Measurements from ENCODE around the gene JARID2.

JARID2 gene

DNA sequence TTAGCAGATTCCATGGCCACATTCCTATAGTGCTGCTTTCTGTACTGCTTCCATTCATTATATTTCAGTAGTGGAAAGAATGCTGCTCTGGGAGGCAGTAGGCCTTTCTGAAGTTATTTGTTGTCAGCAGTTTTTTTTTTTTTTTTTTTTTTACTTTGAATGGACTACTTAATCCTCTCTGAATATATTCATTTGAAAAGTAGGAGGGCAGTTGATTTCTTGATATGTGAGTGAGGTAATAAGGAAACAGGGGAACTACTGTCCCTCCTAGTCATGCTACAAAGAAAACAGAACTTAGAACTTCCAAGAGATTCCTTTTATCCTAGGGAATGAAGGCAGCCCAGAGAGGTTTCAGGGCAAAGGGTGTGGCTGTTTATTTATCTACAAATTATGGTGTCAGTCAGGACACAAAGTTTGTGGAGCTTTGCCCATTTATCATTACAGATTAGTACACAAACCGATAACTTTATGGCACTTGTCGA is 155.9 kb downstream of the JARID2 start:
- TF ChIP-seq EZH2 (optimal IDR thresholded peaks at IDR 0.05; ENCODE audit: low read depth, low read length) = no peak
- TF ChIP-seq EZH2phosphoT487 (IDR thresholded peaks at IDR 0.05; ENCODE audit: low read length) = no peak
- TF ChIP-seq, protein P1, sequence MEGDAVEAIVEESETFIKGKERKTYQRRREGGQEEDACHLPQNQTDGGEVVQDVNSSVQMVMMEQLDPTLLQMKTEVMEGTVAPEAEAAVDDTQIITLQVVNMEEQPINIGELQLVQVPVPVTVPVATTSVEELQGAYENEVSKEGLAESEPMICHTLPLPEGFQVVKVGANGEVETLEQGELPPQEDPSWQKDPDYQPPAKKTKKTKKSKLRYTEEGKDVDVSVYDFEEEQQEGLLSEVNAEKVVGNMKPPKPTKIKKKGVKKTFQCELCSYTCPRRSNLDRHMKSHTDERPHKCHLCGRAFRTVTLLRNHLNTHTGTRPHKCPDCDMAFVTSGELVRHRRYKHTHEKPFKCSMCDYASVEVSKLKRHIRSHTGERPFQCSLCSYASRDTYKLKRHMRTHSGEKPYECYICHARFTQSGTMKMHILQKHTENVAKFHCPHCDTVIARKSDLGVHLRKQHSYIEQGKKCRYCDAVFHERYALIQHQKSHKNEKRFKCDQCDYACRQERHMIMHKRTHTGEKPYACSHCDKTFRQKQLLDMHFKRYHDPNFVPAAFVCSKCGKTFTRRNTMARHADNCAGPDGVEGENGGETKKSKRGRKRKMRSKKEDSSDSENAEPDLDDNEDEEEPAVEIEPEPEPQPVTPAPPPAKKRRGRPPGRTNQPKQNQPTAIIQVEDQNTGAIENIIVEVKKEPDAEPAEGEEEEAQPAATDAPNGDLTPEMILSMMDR (IDR thresholded peaks at IDR 0.05; ENCODE audit: low read length) = no peak
- Histone ChIP-seq H3K9me2 (replicated peaks; ENCODE audit: insufficient read depth, low read length) (no peaks in the 10 kb centered on the region), H3K27me3 (replicated peaks; ENCODE audit: insufficient read depth, low read length) (no peaks in the 10 kb centered on the region), H2AFZ (ENCODE audit: low read length) (no peak overlapping the region), H3F3A (ENCODE audit: insufficient read depth, low read length) (peaks cover 8% of the 10 kb centered on the region; the same call in 1 of the 2 replicates), H3K4me1 (ENCODE audit: low read length) (peaks cover 24% of the 10 kb centered on the region), H3K4me3 (ENCODE audit: low read length) (no peak overlapping the region), H3K9ac (ENCODE audit: low read length) (no peak overlapping the region), H3K4me2 (ENCODE audit: low read depth, low read length) (no peak overlapping the region), H3K9me3 (replicated peaks; ENCODE audit: insufficient read depth, low read length) (no peaks in the 10 kb centered on the region), H4K20me1 (ENCODE audit: insufficient read depth, low read length) (peaks cover 6% of the 10 kb centered on the region), H3K36me3 (replicated peaks; ENCODE audit: insufficient read depth, low read length) (no peaks in the 10 kb centered on the region), H3K27ac (ENCODE audit: low read length) (no peak overlapping the region), H3K79me2 (ENCODE audit: low read length) (peaks cover 98% of the 10 kb centered on the region)
- DNase-seq = no peak

DNA sequence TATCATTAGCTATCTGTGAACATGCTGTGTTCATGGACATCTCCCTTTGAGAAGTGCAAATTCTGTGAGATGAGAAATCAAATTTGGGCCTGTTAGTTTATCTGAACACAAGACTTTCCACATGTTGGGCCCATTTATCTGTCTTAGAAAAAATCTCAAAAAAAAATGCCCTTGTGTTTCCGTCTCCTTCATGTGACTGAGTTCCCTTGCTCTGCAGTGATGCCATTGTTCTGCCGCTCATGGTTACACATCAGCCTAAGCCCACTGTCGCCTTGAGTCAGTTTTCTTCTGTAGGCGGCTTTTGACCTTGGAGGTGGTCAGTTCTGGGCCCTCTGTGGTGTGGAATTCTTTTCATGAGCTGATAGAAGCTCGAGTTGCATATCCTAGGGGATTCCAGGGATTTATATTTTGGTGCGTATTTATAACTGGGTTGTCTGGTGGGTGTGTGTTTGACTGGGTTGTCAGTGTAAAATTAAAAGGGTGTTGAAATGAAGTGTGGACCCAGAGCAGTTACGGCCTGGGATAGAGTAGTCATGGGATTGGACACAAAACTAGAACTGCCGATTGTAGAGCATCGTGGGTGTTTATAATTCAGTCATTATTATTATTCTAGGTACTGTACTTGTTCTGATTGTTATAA is 156.7 kb downstream of the JARID2 start:
- Histone ChIP-seq H3K9me3 (replicated peaks; ENCODE audit: insufficient read depth, low read length) (no peaks in the 10 kb centered on the region), H3K27me3 (replicated peaks; ENCODE audit: insufficient read depth, low read length) (no peaks in the 10 kb centered on the region), H3K9ac (ENCODE audit: low read length) (no peak overlapping the region), H3K27ac (ENCODE audit: low read length) (no peak overlapping the region), H2AFZ (ENCODE audit: low read length) (no peak overlapping the region), H3F3A (ENCODE audit: insufficient read depth, low read length) (peaks cover 8% of the 10 kb centered on the region; the same call in 1 of the 2 replicates), H3K36me3 (replicated peaks; ENCODE audit: insufficient read depth, low read length) (no peaks in the 10 kb centered on the region), H4K20me1 (ENCODE audit: insufficient read depth, low read length) (peaks cover 8% of the 10 kb centered on the region), H3K79me2 (ENCODE audit: low read length) (peaks cover 98% of the 10 kb centered on the region), H3K4me3 (ENCODE audit: low read length) (no peak overlapping the region), H3K4me2 (ENCODE audit: low read depth, low read length) (no peak overlapping the region), H3K9me2 (replicated peaks; ENCODE audit: insufficient read depth, low read length) (no peaks in the 10 kb centered on the region), H3K4me1 (ENCODE audit: low read length) (peaks cover 24% of the 10 kb centered on the region)
- TF ChIP-seq, protein P1 (IDR thresholded peaks at IDR 0.05; ENCODE audit: low read length) = no peak
- TF ChIP-seq EZH2 (optimal IDR thresholded peaks at IDR 0.05; ENCODE audit: low read depth, low read length) = no peak
- TF ChIP-seq EZH2phosphoT487 (IDR thresholded peaks at IDR 0.05; ENCODE audit: low read length) = no peak
- DNase-seq = no peak

DNA sequence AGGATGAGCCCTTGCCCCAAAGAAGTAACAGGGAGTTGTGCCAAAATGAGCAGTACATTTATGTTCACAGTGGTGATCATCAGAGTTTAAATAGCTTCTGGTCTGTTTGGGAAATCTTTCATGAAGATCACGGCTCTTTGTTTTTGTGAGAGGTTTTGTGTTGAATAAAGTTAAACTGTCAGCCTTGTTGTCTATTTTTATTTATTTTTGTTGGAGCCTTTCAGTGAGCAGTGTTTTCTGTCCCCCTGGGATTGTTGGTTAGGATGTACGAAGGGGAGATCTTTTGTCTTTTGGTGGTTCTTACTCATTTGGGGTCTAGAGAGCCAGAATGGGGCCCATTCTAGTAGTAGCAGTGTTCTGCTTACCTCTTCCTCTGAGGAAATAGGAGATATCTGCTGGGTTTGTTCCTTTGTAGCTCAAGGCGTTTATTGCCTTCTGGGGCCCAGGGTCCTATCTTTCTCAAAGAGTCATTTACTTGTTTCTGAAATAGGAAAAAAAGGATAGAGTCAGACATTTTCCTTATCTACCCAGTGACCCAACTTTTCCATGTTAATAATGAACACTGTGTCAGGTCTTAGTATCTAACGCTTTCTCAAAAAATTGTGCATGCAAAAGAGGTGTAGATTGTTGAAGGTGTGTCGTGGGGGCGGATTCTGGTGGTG is 157.4 kb downstream of the JARID2 start:
- Histone ChIP-seq H3K36me3 (replicated peaks; ENCODE audit: insufficient read depth, low read length) (no peaks in the 10 kb centered on the region), H3K79me2 (ENCODE audit: low read length) (peaks cover 98% of the 10 kb centered on the region), H3K27ac (ENCODE audit: low read length) (no peak overlapping the region), H3K4me2 (ENCODE audit: low read depth, low read length) (no peak overlapping the region), H3K9ac (ENCODE audit: low read length) (no peak overlapping the region), H3K9me2 (replicated peaks; ENCODE audit: insufficient read depth, low read length) (no peaks in the 10 kb centered on the region), H3K9me3 (replicated peaks; ENCODE audit: insufficient read depth, low read length) (no peaks in the 10 kb centered on the region), H3K4me3 (ENCODE audit: low read length) (no peak overlapping the region), H4K20me1 (ENCODE audit: insufficient read depth, low read length) (peaks cover 8% of the 10 kb centered on the region), H3F3A (ENCODE audit: insufficient read depth, low read length) (peaks cover 8% of the 10 kb centered on the region; the same call in 1 of the 2 replicates), H2AFZ (ENCODE audit: low read length) (no peak overlapping the region), H3K4me1 (ENCODE audit: low read length) (peaks cover 23% of the 10 kb centered on the region), H3K27me3 (replicated peaks; ENCODE audit: insufficient read depth, low read length) (no peaks in the 10 kb centered on the region)
- TF ChIP-seq, protein P1 (IDR thresholded peaks at IDR 0.05; ENCODE audit: low read length) = no peak
- DNase-seq = no peak
